DMS153 (cell line): ENCODE measurements around the gene CHD6.

Source experiments
- DNase-seq: peaks from one replicate; lab custom pipeline; 2025; lab: John Stamatoyannopoulos, UW

The CHD6 gene

GRCh38 chr20:41393705-41394066 is 224.5 kb downstream of the CHD6 start:
- no peak for DNase-seq

GRCh38 chr20:41392871-41393704 is 225.1 kb downstream of the CHD6 start:
- DNase-seq, result no peak

- no peak for DNase-seq
Observed at GRCh38 chr20:41392295-41392694, 225.9 kb downstream of the CHD6 start.

GRCh38 chr20:41391587-41392001 is 226.6 kb downstream of the CHD6 start:
- DNase-seq, result no peak

- no peak for DNase-seq
Observed at GRCh38 chr20:41390889-41391288, 227.3 kb downstream of the CHD6 start.

GRCh38 chr20:41387444-41387851 is 230.7 kb downstream of the CHD6 start:
- DNase-seq, result no peak

- DNase-seq, result no peak
Observed at GRCh38 chr20:41386502-41387427, 231.4 kb downstream of the CHD6 start.

- DNase-seq, result no peak
Observed at GRCh38 chr20:41382791-41383305, 235.3 kb downstream of the CHD6 start.

GRCh38 chr20:41380551-41381193 is 237.5 kb downstream of the CHD6 start:
- no peak for DNase-seq

- DNase-seq, result no peak
Observed at GRCh38 chr20:41379551-41379950, 238.6 kb downstream of the CHD6 start.

GRCh38 chr20:41377275-41377674 is 240.9 kb downstream of the CHD6 start:
- DNase-seq, result no peak

- DNase-seq, result no peak
Observed at GRCh38 chr20:41376349-41376748, 241.8 kb downstream of the CHD6 start.

GRCh38 chr20:41375846-41376245 is 242.3 kb downstream of the CHD6 start:
- no peak for DNase-seq

GRCh38 chr20:41373931-41374920 is 244.0 kb downstream of the CHD6 start:
- DNase-seq, result no peak

GRCh38 chr20:41373251-41373783 is 244.9 kb downstream of the CHD6 start:
- no peak for DNase-seq

GRCh38 chr20:41371371-41371770 is 246.8 kb downstream of the CHD6 start:
- DNase-seq, result no peak

- DNase-seq, result no peak
Observed at GRCh38 chr20:41370176-41370575, 248.0 kb downstream of the CHD6 start.

GRCh38 chr20:41369673-41370072 is 248.5 kb downstream of the CHD6 start:
- DNase-seq, result no peak

GRCh38 chr20:41367956-41368355 is 250.2 kb downstream of the CHD6 start:
- DNase-seq, result no peak

GRCh38 chr20:41367393-41367695 is 250.8 kb downstream of the CHD6 start:
- no peak for DNase-seq
